GM12873 (cell line): ENCODE results near the gene SYNE1.

Experiments
- CTCF ChIP-seq: IDR thresholded peaks from 2 replicates; pipeline ENCODE4 v1.5.1; 2012; ENCODE audit warnings: low read depth, mild to moderate bottlenecking, moderate library complexity, low read length, control low read depth; ENCODE audit not compliant: insufficient read depth; ENCODE audit errors: missing control alignments

SYNE1 gene

GRCh38 chr6:152091201-152091600 lies 546.0 kb downstream of the SYNE1 start:
- no peak for TF ChIP-seq CTCF

GRCh38 chr6:152089992-152090391 lies 547.2 kb downstream of the SYNE1 start:
- TF ChIP-seq CTCF: no peak

- TF ChIP-seq CTCF: no peak
Measured at GRCh38 chr6:152087701-152088100, 549.5 kb downstream of the SYNE1 start.

GRCh38 chr6:152087096-152087495 lies 550.1 kb downstream of the SYNE1 start:
- no peak for TF ChIP-seq CTCF

- no peak for TF ChIP-seq CTCF
Measured at GRCh38 chr6:152086223-152086873, 550.8 kb downstream of the SYNE1 start.

- TF ChIP-seq CTCF: no peak
Measured at GRCh38 chr6:152085451-152085921, 551.7 kb downstream of the SYNE1 start.

- no peak for TF ChIP-seq CTCF
Measured at GRCh38 chr6:152078804-152079203, 558.4 kb downstream of the SYNE1 start.
